HepG2 (cell line): ENCODE measurements around the gene NYNRIN. TPM values are rescaled to one million over a fixed set of nuclear protein-coding genes. Genes with fewer than 3 reads are reported as not detected.

ENCODE experiments used
- HES4 ChIP-seq: sonication (generic); formaldehyde crosslinking; IDR thresholded peaks from 2 replicates; pipeline ENCODE4 v1.9.0; 2021; ENCODE audit warnings: mild to moderate bottlenecking, missing genetic modification reagents, borderline replicate concordance
- JUND ChIP-seq: sonication (generic); formaldehyde crosslinking; IDR thresholded peaks from 2 replicates; pipeline ENCODE4 v1.8.0; 2022; ENCODE audit warnings: mild to moderate bottlenecking, missing genetic modification reagents
- MTA3 ChIP-seq: sonication (generic); formaldehyde crosslinking; IDR thresholded peaks from 2 replicates; pipeline ENCODE4 v1.4.0; 2020; ENCODE audit warnings: missing genetic modification reagents
- NFYB ChIP-seq: sonication (generic); formaldehyde crosslinking; IDR thresholded peaks from 2 replicates; pipeline ENCODE4 v1.4.0; 2020; ENCODE audit warnings: missing genetic modification reagents
- NFYC ChIP-seq: IDR thresholded peaks from 2 replicates; pipeline ENCODE4 v1.6.1; 2016; ENCODE audit warnings: missing genetic modification reagents, missing compliant biosample characterization
- RFX3 ChIP-seq: IDR thresholded peaks from 2 replicates; pipeline ENCODE4 v1.6.1; 2016; ENCODE audit warnings: missing biosample characterization, missing genetic modification reagents
- ZKSCAN5 ChIP-seq: sonication (generic); formaldehyde crosslinking; IDR thresholded peaks from 2 replicates; pipeline ENCODE4 v1.5.1; 2020; ENCODE audit warnings: mild to moderate bottlenecking, missing genetic modification reagents
- ZNF569 ChIP-seq: sonication (generic); formaldehyde crosslinking; IDR thresholded peaks from 2 replicates; pipeline ENCODE4 v1.5.0; 2020; ENCODE audit warnings: mild to moderate bottlenecking, missing genetic modification reagents, moderate library complexity, borderline replicate concordance
- polyA plus RNA-seq, 8 experiments: library from polyadenylated mRNA; depleted of rRNA in 3 of 8; stranded (reverse) in 7 of 8; unstranded in 1 of 8; fragments of >200 nt; fragmentation: Illumina TruSeq in 4 of 8; extraction: Trizol in 4 of 8; gene quantifications; 2 replicates each; pipeline versions ENCODE4 v1.2.1 to v1.2.3, GENCODE V29; 2011 to 2016; ENCODE audit warnings: low read depth in 4 of 8, missing spikeins in 1 of 8, mixed read lengths in 1 of 8; ENCODE audit not compliant: insufficient read depth in 1 of 8
- total RNA-seq, 5 experiments: library from RNA; depleted of rRNA; stranded (reverse); fragments of >200 nt; fragmentation: Illumina TruSeq; extraction: Trizol; gene quantifications; 2 replicates each; pipeline ENCODE4 v1.2.3, GENCODE V29; 2016; ENCODE audit warnings: low read depth in 1 of 5
- TF ChIP-seq, protein P1 (sequence below): sonication (generic); formaldehyde crosslinking; IDR thresholded peaks from 2 replicates; pipeline ENCODE4 v1.4.0; 2020; ENCODE audit warnings: missing genetic modification reagents
- TF ChIP-seq, protein P2 (sequence below): sonication (generic); formaldehyde crosslinking; conservative IDR thresholded peaks from 2 replicates; pipeline ENCODE4 v1.4.0; 2020; ENCODE audit warnings: mild to moderate bottlenecking, missing genetic modification reagents, moderate library complexity
- TF ChIP-seq, protein P3 (sequence below): sonication (generic); formaldehyde crosslinking; IDR thresholded peaks from 2 replicates; pipeline ENCODE4 v1.5.1; 2020; ENCODE audit warnings: mild to moderate bottlenecking, missing genetic modification reagents, moderate library complexity
- TF ChIP-seq, protein P4 (sequence below): sonication (generic); formaldehyde crosslinking; IDR thresholded peaks from 2 replicates; pipeline ENCODE4 v1.8.1; 2023; ENCODE audit warnings: mild to moderate bottlenecking, missing genetic modification reagents

NYNRIN gene
- total and polyA plus RNA-seq, 2 of the 13 experiments (the other 11 are each of a cell fraction or from before 2014, with no cell fraction given): 0.63 to 1.1 TPM

DNA sequence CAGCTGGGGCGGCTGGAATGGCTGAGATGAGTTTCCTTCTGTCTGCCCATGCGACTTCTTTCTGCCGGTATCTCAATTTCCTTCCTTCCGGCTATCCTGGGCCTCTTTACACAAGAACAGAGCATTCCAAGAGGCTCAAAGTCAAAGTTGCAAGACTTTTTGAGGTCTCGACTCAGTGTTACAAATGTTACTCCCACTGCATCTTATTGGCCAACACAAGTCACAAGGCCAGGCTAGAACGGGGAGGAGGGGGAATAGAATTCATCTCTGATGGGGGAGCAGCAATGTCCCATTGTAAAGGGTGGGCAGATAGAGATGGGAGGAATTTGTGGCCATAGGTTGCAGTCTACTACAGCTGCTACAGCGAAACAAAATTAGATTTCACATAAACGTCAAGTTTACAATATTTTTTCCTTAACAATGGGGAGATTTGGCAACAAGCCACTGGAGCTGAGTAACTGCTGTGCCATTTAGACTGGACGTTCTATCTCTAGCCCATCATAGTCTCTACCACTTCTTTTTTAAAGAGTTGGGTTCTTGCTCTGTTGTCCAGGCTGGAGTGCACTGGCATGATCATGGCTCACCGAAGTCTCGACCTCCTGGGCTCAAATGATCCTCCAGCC lies 9.5 kb upstream of the NYNRIN start (continued):
- TF ChIP-seq, protein P1, sequence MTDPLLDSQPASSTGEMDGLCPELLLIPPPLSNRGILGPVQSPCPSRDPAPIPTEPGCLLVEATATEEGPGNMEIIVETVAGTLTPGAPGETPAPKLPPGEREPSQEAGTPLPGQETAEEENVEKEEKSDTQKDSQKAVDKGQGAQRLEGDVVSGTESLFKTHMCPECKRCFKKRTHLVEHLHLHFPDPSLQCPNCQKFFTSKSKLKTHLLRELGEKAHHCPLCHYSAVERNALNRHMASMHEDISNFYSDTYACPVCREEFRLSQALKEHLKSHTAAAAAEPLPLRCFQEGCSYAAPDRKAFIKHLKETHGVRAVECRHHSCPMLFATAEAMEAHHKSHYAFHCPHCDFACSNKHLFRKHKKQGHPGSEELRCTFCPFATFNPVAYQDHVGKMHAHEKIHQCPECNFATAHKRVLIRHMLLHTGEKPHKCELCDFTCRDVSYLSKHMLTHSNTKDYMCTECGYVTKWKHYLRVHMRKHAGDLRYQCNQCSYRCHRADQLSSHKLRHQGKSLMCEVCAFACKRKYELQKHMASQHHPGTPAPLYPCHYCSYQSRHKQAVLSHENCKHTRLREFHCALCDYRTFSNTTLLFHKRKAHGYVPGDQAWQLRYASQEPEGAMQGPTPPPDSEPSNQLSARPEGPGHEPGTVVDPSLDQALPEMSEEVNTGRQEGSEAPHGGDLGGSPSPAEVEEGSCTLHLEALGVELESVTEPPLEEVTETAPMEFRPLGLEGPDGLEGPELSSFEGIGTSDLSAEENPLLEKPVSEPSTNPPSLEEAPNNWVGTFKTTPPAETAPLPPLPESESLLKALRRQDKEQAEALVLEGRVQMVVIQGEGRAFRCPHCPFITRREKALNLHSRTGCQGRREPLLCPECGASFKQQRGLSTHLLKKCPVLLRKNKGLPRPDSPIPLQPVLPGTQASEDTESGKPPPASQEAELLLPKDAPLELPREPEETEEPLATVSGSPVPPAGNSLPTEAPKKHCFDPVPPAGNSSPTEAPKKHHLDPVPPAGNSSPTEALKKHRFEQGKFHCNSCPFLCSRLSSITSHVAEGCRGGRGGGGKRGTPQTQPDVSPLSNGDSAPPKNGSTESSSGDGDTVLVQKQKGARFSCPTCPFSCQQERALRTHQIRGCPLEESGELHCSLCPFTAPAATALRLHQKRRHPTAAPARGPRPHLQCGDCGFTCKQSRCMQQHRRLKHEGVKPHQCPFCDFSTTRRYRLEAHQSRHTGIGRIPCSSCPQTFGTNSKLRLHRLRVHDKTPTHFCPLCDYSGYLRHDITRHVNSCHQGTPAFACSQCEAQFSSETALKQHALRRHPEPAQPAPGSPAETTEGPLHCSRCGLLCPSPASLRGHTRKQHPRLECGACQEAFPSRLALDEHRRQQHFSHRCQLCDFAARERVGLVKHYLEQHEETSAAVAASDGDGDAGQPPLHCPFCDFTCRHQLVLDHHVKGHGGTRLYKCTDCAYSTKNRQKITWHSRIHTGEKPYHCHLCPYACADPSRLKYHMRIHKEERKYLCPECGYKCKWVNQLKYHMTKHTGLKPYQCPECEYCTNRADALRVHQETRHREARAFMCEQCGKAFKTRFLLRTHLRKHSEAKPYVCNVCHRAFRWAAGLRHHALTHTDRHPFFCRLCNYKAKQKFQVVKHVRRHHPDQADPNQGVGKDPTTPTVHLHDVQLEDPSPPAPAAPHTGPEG (CRISPR knock-in tag): no peak
- TF ChIP-seq, protein P2, sequence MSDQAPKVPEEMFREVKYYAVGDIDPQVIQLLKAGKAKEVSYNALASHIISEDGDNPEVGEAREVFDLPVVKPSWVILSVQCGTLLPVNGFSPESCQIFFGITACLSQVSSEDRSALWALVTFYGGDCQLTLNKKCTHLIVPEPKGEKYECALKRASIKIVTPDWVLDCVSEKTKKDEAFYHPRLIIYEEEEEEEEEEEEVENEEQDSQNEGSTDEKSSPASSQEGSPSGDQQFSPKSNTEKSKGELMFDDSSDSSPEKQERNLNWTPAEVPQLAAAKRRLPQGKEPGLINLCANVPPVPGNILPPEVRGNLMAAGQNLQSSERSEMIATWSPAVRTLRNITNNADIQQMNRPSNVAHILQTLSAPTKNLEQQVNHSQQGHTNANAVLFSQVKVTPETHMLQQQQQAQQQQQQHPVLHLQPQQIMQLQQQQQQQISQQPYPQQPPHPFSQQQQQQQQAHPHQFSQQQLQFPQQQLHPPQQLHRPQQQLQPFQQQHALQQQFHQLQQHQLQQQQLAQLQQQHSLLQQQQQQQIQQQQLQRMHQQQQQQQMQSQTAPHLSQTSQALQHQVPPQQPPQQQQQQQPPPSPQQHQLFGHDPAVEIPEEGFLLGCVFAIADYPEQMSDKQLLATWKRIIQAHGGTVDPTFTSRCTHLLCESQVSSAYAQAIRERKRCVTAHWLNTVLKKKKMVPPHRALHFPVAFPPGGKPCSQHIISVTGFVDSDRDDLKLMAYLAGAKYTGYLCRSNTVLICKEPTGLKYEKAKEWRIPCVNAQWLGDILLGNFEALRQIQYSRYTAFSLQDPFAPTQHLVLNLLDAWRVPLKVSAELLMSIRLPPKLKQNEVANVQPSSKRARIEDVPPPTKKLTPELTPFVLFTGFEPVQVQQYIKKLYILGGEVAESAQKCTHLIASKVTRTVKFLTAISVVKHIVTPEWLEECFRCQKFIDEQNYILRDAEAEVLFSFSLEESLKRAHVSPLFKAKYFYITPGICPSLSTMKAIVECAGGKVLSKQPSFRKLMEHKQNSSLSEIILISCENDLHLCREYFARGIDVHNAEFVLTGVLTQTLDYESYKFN (CRISPR knock-in tag): no peak
- TF ChIP-seq, protein P3, sequence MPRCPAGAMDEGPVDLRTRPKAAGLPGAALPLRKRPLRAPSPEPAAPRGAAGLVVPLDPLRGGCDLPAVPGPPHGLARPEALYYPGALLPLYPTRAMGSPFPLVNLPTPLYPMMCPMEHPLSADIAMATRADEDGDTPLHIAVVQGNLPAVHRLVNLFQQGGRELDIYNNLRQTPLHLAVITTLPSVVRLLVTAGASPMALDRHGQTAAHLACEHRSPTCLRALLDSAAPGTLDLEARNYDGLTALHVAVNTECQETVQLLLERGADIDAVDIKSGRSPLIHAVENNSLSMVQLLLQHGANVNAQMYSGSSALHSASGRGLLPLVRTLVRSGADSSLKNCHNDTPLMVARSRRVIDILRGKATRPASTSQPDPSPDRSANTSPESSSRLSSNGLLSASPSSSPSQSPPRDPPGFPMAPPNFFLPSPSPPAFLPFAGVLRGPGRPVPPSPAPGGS (CRISPR knock-in tag): no peak
- TF ChIP-seq JUND (CRISPR knock-in tag): no peak
- no peak for TF ChIP-seq RFX3 (CRISPR knock-in tag)
- TF ChIP-seq, protein P4, sequence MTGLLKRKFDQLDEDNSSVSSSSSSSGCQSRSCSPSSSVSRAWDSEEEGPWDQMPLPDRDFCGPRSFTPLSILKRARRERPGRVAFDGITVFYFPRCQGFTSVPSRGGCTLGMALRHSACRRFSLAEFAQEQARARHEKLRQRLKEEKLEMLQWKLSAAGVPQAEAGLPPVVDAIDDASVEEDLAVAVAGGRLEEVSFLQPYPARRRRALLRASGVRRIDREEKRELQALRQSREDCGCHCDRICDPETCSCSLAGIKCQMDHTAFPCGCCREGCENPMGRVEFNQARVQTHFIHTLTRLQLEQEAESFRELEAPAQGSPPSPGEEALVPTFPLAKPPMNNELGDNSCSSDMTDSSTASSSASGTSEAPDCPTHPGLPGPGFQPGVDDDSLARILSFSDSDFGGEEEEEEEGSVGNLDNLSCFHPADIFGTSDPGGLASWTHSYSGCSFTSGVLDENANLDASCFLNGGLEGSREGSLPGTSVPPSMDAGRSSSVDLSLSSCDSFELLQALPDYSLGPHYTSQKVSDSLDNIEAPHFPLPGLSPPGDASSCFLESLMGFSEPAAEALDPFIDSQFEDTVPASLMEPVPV (CRISPR knock-in tag): no peak
- no peak for TF ChIP-seq MTA3 (CRISPR knock-in tag)
- TF ChIP-seq NFYB: peak; percentile 61
- peak; percentile 42; the same call in 1 of the 2 replicates for TF ChIP-seq NFYC (CRISPR knock-in tag)
- no peak for TF ChIP-seq ZKSCAN5
- no peak for TF ChIP-seq ZNF569 (CRISPR knock-in tag)
- TF ChIP-seq HES4 (CRISPR knock-in tag): no peak
